ENCODE results near the gene MTRF1.

GRCh38 chr13:41257535-41257934, 5.8 kb downstream of the MTRF1 start:
- TF ChIP-seq RBBP5 (IDR thresholded peaks at IDR 0.05; ENCODE audit: borderline replicate concordance, low read depth, low read length) (no peak), CTCF (IDR thresholded peaks at IDR 0.05; ENCODE audit: control extremely low read depth in 1 of 3, insufficient read depth in 1 of 3, low read depth in 1 of 3, low read length in 3 of 3) (no peak), PHF8 (conservative IDR thresholded peaks at IDR 0.05; ENCODE audit: low read depth, low read length) (no peak), POLR2A (IDR thresholded peaks at IDR 0.05; ENCODE audit: control extremely low read depth in 1 of 2, low read depth in 2 of 2, low read length in 2 of 2) (no peak), KDM1A (IDR thresholded peaks at IDR 0.05; ENCODE audit: borderline replicate concordance, low read length) (no peak), RAD21 (IDR thresholded peaks at IDR 0.05 in 1 of 2, conservative IDR thresholded peaks at IDR 0.05 in 1 of 2; ENCODE audit: low read depth in 2 of 2, low read length in 2 of 2) (no peak), HDAC6 (IDR thresholded peaks at IDR 0.05; ENCODE audit: low read depth, low read length) (no peak)

All from H1 (cell line).